GM23338 (cell line): Measurements from ENCODE around the gene EYA3. TPM values are rescaled to one million over a fixed set of nuclear protein-coding genes. Genes with fewer than 3 reads are reported as not detected.

ENCODE experiments used
- ATAC-seq: fragments of 200-7000 bp; cut with Tn5 transposase; 3 replicates; pipeline ENCODE4 v1.9.1; 2020
- DNase-seq: peaks from one replicate; pipeline ENCODE4 v3.0.0-alpha.2; 2015; ENCODE audit warnings: low spot score
- H2AFZ ChIP-seq: fragments of 200-600 bp; sonication (generic); 2 replicates; pipeline ENCODE4 v1.8.0; 2016; ENCODE audit warnings: antibody characterized with exemption, mild to moderate bottlenecking, moderate library complexity
- H3F3A ChIP-seq: fragments of 200-600 bp; sonication (generic); replicated peaks from 2 replicates; pipeline ENCODE4 v1.8.0; 2017; ENCODE audit warnings: antibody characterized with exemption, mixed run types, low read depth
- H3K27ac ChIP-seq: fragments of 200-600 bp; sonication (generic); 2 replicates; pipeline ENCODE4 v1.6.1; 2016; ENCODE audit warnings: low read depth
- H3K27me3 ChIP-seq: fragments of 200-600 bp; sonication (generic); 2 replicates; pipeline ENCODE4 v1.8.0; 2016; ENCODE audit warnings: mild to moderate bottlenecking, mixed run types, moderate library complexity; ENCODE audit not compliant: insufficient read depth
- H3K36me3 ChIP-seq: fragments of 200-600 bp; sonication (generic); 2 replicates; pipeline ENCODE4 v1.8.0; 2016; ENCODE audit warnings: mild to moderate bottlenecking; ENCODE audit not compliant: insufficient read depth
- H3K4me1 ChIP-seq: fragments of 200-600 bp; sonication (generic); 2 replicates; pipeline ENCODE4 v1.8.0; 2016; ENCODE audit warnings: mild to moderate bottlenecking, moderate library complexity; ENCODE audit not compliant: insufficient read depth
- H3K4me2 ChIP-seq: fragments of 200-600 bp; sonication (generic); 2 replicates; pipeline ENCODE4 v1.7.1; 2017; ENCODE audit warnings: mixed run types
- H3K4me3 ChIP-seq: fragments of 200-600 bp; sonication (generic); 2 replicates; pipeline ENCODE4 v1.6.1; 2016; ENCODE audit warnings: mixed run types
- H3K79me2 ChIP-seq: fragments of 200-600 bp; sonication (generic); replicated peaks from 2 replicates; pipeline ENCODE4 v1.8.0; 2017; ENCODE audit warnings: mild to moderate bottlenecking; ENCODE audit not compliant: insufficient read depth
- H3K9me2 ChIP-seq: fragments of 200-600 bp; sonication (generic); 2 replicates; pipeline ENCODE4 v1.8.0; 2017; ENCODE audit not compliant: insufficient read depth
- H4K20me1 ChIP-seq: fragments of 200-600 bp; sonication (generic); replicated peaks from 2 replicates; pipeline ENCODE4 v1.8.0; 2017; ENCODE audit warnings: mild to moderate bottlenecking; ENCODE audit not compliant: insufficient read depth
- H3K27ac Mint-ChIP-seq: 2 replicates; pipeline ENCODE4 v1.8.0; 2020; ENCODE audit warnings: inconsistent platforms, mild to moderate bottlenecking, moderate library complexity, mixed read lengths
- H3K27me3 Mint-ChIP-seq: 3 replicates; pipeline ENCODE4 v1.8.0; 2022; ENCODE audit warnings: low read depth, mild to moderate bottlenecking, moderate library complexity, mixed read lengths, inconsistent platforms; ENCODE audit not compliant: insufficient read depth, poor library complexity
- H3K36me3 Mint-ChIP-seq: 3 replicates; pipeline ENCODE4 v1.8.0; 2021; ENCODE audit warnings: low read depth, mild to moderate bottlenecking, inconsistent platforms, moderate library complexity, mixed read lengths
- H3K4me1 Mint-ChIP-seq: 3 replicates; pipeline ENCODE4 v1.8.0; 2020; ENCODE audit warnings: mild to moderate bottlenecking, inconsistent platforms, mixed read lengths
- H3K4me3 Mint-ChIP-seq: 3 replicates; pipeline ENCODE4 v1.8.0; 2021; ENCODE audit warnings: moderate library complexity, mild to moderate bottlenecking, inconsistent platforms, mixed read lengths
- H3K9me3 Mint-ChIP-seq: 3 replicates; pipeline ENCODE4 v1.8.0; 2020; ENCODE audit warnings: moderate library complexity, mild to moderate bottlenecking, inconsistent platforms, mixed read lengths
- CREB1 ChIP-seq: fragments of 250-450 bp; sonication (Bioruptor Pico); IDR thresholded peaks from 2 replicates; pipeline ENCODE4 v1.5.0; 2020; ENCODE audit warnings: low read depth, mild to moderate bottlenecking, moderate library complexity
- EZH2 ChIP-seq: fragments of 200-600 bp; sonication (generic); IDR thresholded peaks from one replicate; pipeline ENCODE4 v1.8.0; 2017; ENCODE audit warnings: antibody characterized with exemption, mild to moderate bottlenecking, low read depth; ENCODE audit not compliant: unreplicated experiment
- EZH2phosphoT487 ChIP-seq: fragments of 200-600 bp; sonication (generic); IDR thresholded peaks from one replicate; pipeline ENCODE4 v1.8.1; 2018; ENCODE audit warnings: antibody characterized with exemption; ENCODE audit not compliant: unreplicated experiment
- JUNB ChIP-seq: IDR thresholded peaks from one replicate; pipeline ENCODE4 v1.6.1; 2016; ENCODE audit warnings: antibody characterized with exemption; ENCODE audit not compliant: unreplicated experiment
- NANOG ChIP-seq: IDR thresholded peaks from 2 replicates; pipeline ENCODE4 v1.6.1; 2016; ENCODE audit warnings: antibody characterized with exemption, borderline replicate concordance
- POLR2AphosphoS5 ChIP-seq: IDR thresholded peaks from 2 replicates; pipeline ENCODE4 v1.6.1; 2016; ENCODE audit warnings: antibody characterized with exemption, low read depth
- STAT1 ChIP-seq: IDR thresholded peaks from one replicate; pipeline ENCODE4 v1.6.1; 2016; ENCODE audit warnings: antibody characterized with exemption; ENCODE audit not compliant: unreplicated experiment
- ZNF114 ChIP-seq: fragments of 250-450 bp; sonication (Bioruptor Pico); IDR thresholded peaks from 2 replicates; pipeline ENCODE4 v1.5.0; 2020; ENCODE audit warnings: mild to moderate bottlenecking, moderate library complexity
- ZNF331 ChIP-seq: fragments of 250-450 bp; sonication (Bioruptor Pico); IDR thresholded peaks from 2 replicates; pipeline ENCODE4 v1.5.0; 2020; ENCODE audit warnings: low read depth, mild to moderate bottlenecking, moderate library complexity
- polyA plus RNA-seq: library from polyadenylated mRNA; unstranded; fragments of >200 nt; fragmentation: Nextera tagmentation; extraction: Ambion mirVana; gene quantifications from 2 replicates; pipeline ENCODE4 v1.2.1, GENCODE V29; 2016
- total RNA-seq: library from RNA; depleted of rRNA; stranded (reverse); fragments of >200 nt; shearing (Covaris generic); gene quantifications from 2 replicates; pipeline ENCODE4 v1.2.3, GENCODE V29; 2014
- TF ChIP-seq, protein P1 (sequence below): IDR thresholded peaks from 2 replicates; pipeline ENCODE4 v1.6.1; 2016; ENCODE audit warnings: antibody characterized with exemption
- TF ChIP-seq, protein P2 (sequence below): fragments of 250-450 bp; sonication (Bioruptor Pico); IDR thresholded peaks from 2 replicates; pipeline ENCODE4 v1.5.0; 2020; ENCODE audit warnings: mild to moderate bottlenecking, moderate library complexity
- TF ChIP-seq, protein P3 (sequence below): IDR thresholded peaks from one replicate; pipeline ENCODE4 v1.6.1; 2018; ENCODE audit warnings: antibody characterized with exemption; ENCODE audit not compliant: unreplicated experiment
- TF ChIP-seq, protein P4 (sequence below), 2 experiments: fragments of 200-600 bp in 1 of 2; sonication (generic) in 1 of 2; conservative IDR thresholded peaks; 2 replicates each; pipeline versions ENCODE4 v1.5.1 to v1.6.1; 2016 to 2017; ENCODE audit warnings: antibody characterized with exemption in 2 of 2, low read depth in 2 of 2, mild to moderate bottlenecking in 2 of 2, moderate library complexity in 1 of 2

Gene EYA3
- total and polyA plus RNA-seq, 2 experiments from 2014 or later = 12.5 to 33.6 TPM

DNA sequence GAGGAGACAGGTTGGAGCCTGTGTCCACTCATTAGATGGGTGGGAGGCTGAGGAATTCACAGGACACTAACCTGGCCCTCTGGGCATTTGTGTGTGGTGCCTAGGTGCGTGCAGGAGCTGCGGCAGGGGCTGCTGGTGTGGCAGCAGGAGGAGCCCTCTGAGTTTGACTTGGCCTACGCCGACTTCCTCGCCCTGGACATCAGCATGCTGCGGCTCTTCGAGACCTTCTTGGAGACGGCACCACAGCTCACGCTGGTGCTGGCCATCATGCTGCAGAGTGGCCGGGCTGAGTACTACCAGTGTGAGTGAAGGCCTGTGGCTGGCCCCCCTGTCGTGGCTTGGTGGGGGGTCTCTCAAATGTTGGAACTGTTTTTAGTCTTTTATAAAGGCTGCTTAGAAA is 125.0 kb downstream of the EYA3 start:
- peaks cover 13% of the 10 kb centered on the region for H3F3A ChIP-seq
- Mint-ChIP-seq H3K4me3 (no peak overlapping the region), H3K9me3 (no peaks in the 10 kb centered on the region), H3K4me1 (peaks cover 15% of the 10 kb centered on the region), H3K27ac (no peak overlapping the region), H3K27me3 (peaks cover 16% of the 10 kb centered on the region), H3K36me3 (peaks cover 15% of the 10 kb centered on the region)
- ATAC-seq (no peak), DNase-seq (no peak)
- H3K4me3 ChIP-seq = no peak overlapping the region
- H3K79me2 ChIP-seq = peaks cover 6% of the 10 kb centered on the region; the same call in 1 of the 2 replicates
- no peaks in the 10 kb centered on the region for H3K36me3 ChIP-seq
- H3K27ac ChIP-seq = no peak overlapping the region
- peaks cover 17% of the 10 kb centered on the region; the same call in 1 of the 2 replicates for H3K4me1 ChIP-seq
- TF ChIP-seq EZH2 (no peak), CREB1 (CRISPR knock-in tag) (no peak), STAT1 (no peak), POLR2AphosphoS5 (no peak), NANOG (no peak), EZH2phosphoT487 (no peak), JUNB (no peak), ZNF331 (CRISPR knock-in tag) (no peak), ZNF114 (no peak)
- TF ChIP-seq, protein P1, sequence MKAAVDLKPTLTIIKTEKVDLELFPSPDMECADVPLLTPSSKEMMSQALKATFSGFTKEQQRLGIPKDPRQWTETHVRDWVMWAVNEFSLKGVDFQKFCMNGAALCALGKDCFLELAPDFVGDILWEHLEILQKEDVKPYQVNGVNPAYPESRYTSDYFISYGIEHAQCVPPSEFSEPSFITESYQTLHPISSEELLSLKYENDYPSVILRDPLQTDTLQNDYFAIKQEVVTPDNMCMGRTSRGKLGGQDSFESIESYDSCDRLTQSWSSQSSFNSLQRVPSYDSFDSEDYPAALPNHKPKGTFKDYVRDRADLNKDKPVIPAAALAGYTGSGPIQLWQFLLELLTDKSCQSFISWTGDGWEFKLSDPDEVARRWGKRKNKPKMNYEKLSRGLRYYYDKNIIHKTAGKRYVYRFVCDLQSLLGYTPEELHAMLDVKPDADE = no peak
- TF ChIP-seq, protein P2, sequence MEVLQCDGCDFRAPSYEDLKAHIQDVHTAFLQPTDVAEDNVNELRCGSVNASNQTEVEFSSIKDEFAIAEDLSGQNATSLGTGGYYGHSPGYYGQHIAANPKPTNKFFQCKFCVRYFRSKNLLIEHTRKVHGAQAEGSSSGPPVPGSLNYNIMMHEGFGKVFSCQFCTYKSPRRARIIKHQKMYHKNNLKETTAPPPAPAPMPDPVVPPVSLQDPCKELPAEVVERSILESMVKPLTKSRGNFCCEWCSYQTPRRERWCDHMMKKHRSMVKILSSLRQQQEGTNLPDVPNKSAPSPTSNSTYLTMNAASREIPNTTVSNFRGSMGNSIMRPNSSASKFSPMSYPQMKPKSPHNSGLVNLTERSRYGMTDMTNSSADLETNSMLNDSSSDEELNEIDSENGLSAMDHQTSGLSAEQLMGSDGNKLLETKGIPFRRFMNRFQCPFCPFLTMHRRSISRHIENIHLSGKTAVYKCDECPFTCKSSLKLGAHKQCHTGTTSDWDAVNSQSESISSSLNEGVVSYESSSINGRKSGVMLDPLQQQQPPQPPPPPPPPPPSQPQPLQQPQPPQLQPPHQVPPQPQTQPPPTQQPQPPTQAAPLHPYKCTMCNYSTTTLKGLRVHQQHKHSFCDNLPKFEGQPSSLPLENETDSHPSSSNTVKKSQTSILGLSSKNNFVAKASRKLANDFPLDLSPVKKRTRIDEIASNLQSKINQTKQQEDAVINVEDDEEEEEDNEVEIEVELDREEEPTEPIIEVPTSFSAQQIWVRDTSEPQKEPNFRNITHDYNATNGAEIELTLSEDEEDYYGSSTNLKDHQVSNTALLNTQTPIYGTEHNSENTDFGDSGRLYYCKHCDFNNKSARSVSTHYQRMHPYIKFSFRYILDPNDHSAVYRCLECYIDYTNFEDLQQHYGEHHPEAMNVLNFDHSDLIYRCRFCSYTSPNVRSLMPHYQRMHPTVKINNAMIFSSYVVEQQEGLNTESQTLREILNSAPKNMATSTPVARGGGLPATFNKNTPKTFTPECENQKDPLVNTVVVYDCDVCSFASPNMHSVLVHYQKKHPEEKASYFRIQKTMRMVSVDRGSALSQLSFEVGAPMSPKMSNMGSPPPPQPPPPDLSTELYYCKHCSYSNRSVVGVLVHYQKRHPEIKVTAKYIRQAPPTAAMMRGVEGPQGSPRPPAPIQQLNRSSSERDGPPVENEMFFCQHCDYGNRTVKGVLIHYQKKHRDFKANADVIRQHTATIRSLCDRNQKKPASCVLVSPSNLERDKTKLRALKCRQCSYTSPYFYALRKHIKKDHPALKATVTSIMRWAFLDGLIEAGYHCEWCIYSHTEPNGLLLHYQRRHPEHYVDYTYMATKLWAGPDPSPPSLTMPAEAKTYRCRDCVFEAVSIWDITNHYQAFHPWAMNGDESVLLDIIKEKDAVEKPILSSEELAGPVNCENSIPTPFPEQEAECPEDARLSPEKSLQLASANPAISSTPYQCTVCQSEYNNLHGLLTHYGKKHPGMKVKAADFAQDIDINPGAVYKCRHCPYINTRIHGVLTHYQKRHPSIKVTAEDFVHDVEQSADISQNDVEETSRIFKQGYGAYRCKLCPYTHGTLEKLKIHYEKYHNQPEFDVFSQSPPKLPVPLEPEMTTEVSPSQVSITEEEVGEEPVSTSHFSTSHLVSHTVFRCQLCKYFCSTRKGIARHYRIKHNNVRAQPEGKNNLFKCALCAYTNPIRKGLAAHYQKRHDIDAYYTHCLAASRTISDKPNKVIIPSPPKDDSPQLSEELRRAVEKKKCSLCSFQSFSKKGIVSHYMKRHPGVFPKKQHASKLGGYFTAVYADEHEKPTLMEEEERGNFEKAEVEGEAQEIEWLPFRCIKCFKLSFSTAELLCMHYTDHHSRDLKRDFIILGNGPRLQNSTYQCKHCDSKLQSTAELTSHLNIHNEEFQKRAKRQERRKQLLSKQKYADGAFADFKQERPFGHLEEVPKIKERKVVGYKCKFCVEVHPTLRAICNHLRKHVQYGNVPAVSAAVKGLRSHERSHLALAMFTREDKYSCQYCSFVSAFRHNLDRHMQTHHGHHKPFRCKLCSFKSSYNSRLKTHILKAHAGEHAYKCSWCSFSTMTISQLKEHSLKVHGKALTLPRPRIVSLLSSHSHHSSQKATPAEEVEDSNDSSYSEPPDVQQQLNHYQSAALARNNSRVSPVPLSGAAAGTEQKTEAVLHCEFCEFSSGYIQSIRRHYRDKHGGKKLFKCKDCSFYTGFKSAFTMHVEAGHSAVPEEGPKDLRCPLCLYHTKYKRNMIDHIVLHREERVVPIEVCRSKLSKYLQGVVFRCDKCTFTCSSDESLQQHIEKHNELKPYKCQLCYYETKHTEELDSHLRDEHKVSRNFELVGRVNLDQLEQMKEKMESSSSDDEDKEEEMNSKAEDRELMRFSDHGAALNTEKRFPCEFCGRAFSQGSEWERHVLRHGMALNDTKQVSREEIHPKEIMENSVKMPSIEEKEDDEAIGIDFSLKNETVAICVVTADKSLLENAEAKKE (CRISPR knock-in tag) = no peak
- TF ChIP-seq, protein P3, sequence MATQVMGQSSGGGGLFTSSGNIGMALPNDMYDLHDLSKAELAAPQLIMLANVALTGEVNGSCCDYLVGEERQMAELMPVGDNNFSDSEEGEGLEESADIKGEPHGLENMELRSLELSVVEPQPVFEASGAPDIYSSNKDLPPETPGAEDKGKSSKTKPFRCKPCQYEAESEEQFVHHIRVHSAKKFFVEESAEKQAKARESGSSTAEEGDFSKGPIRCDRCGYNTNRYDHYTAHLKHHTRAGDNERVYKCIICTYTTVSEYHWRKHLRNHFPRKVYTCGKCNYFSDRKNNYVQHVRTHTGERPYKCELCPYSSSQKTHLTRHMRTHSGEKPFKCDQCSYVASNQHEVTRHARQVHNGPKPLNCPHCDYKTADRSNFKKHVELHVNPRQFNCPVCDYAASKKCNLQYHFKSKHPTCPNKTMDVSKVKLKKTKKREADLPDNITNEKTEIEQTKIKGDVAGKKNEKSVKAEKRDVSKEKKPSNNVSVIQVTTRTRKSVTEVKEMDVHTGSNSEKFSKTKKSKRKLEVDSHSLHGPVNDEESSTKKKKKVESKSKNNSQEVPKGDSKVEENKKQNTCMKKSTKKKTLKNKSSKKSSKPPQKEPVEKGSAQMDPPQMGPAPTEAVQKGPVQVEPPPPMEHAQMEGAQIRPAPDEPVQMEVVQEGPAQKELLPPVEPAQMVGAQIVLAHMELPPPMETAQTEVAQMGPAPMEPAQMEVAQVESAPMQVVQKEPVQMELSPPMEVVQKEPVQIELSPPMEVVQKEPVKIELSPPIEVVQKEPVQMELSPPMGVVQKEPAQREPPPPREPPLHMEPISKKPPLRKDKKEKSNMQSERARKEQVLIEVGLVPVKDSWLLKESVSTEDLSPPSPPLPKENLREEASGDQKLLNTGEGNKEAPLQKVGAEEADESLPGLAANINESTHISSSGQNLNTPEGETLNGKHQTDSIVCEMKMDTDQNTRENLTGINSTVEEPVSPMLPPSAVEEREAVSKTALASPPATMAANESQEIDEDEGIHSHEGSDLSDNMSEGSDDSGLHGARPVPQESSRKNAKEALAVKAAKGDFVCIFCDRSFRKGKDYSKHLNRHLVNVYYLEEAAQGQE = no peak
- TF ChIP-seq, protein P4, sequence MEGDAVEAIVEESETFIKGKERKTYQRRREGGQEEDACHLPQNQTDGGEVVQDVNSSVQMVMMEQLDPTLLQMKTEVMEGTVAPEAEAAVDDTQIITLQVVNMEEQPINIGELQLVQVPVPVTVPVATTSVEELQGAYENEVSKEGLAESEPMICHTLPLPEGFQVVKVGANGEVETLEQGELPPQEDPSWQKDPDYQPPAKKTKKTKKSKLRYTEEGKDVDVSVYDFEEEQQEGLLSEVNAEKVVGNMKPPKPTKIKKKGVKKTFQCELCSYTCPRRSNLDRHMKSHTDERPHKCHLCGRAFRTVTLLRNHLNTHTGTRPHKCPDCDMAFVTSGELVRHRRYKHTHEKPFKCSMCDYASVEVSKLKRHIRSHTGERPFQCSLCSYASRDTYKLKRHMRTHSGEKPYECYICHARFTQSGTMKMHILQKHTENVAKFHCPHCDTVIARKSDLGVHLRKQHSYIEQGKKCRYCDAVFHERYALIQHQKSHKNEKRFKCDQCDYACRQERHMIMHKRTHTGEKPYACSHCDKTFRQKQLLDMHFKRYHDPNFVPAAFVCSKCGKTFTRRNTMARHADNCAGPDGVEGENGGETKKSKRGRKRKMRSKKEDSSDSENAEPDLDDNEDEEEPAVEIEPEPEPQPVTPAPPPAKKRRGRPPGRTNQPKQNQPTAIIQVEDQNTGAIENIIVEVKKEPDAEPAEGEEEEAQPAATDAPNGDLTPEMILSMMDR (conservative IDR thresholded peaks at IDR 0.05; ENCODE audit: low read depth in 2 of 2) = no peak
- no peaks in the 10 kb centered on the region for H4K20me1 ChIP-seq
- no peaks in the 10 kb centered on the region for H3K27me3 ChIP-seq
- no peak overlapping the region for H2AFZ ChIP-seq
- H3K4me2 ChIP-seq = no peak overlapping the region
- no peaks in the 10 kb centered on the region for H3K9me2 ChIP-seq
